Gastrocnemius medialis (tissue), 4 donors: ENCODE measurements around the gene MRPL23. TPM values are rescaled to one million over a fixed set of nuclear protein-coding genes. Genes with fewer than 3 reads are reported as not detected.

Source experiments
- ATAC-seq, 2 donors: fragments of 150-250 bp; one replicate each; pipeline ENCODE4 v1.9.1; 2016
- DNase-seq, 2 donors: peaks; one replicate each; pipeline ENCODE4 v3.0.0-alpha.2; 2019
- H3K27ac ChIP-seq, 4 donors: fragments of 200-600 bp; sonication (generic); 1 replicate in 1 of 4; 2 replicates in 3 of 4; pipeline ENCODE4 v1.5.1; 2016 to 2018; ENCODE audit warnings: mild to moderate bottlenecking in 2 of 4, moderate library complexity in 1 of 4
- H3K27me3 ChIP-seq, 3 donors: fragments of 200-600 bp; sonication (generic) in 2 of 3; 1 replicate in 1 of 3; 2 replicates in 2 of 3; pipeline versions ENCODE4 v1.5.1 to v1.6.0; 2016 to 2019; ENCODE audit warnings: mild to moderate bottlenecking in 1 of 3, moderate library complexity in 1 of 3
- H3K36me3 ChIP-seq, 2 donors: fragments of 200-600 bp; sonication (generic) in 1 of 2; one replicate each; pipeline ENCODE4 v1.5.1; 2017 to 2018
- H3K4me1 ChIP-seq, 2 donors: fragments of 200-600 bp; sonication (generic) in 1 of 2; one replicate each; pipeline ENCODE4 v1.5.1; 2016 to 2017; ENCODE audit warnings: mild to moderate bottlenecking in 2 of 2
- H3K4me3 ChIP-seq, 4 donors: fragments of 200-600 bp; sonication (generic) in 3 of 4; 1 replicate in 1 of 4; 2 replicates in 3 of 4; pipeline ENCODE4 v1.5.1; 2016 to 2019; ENCODE audit warnings: mild to moderate bottlenecking in 2 of 4
- H3K9me3 ChIP-seq, 3 donors: fragments of 200-600 bp; sonication (generic) in 2 of 3; 1 replicate in 1 of 3; 2 replicates in 2 of 3; pipeline ENCODE4 v1.5.1; 2016 to 2019
- CTCF ChIP-seq, 5 experiments: fragments of 450-650 bp in 3 of 5; fragments of 200-600 bp in 2 of 5; sonication (generic) in 2 of 5; IDR thresholded peaks in 4 of 5; conservative IDR thresholded peaks in 1 of 5; 1 replicate in 4 of 5; 2 replicates in 1 of 5; pipeline ENCODE4 v1.5.1; 2016 to 2019; ENCODE audit warnings: antibody characterized with exemption in 5 of 5, mild to moderate bottlenecking in 3 of 5, moderate library complexity in 3 of 5
- POLR2A ChIP-seq, 2 donors: fragments of 450-650 bp; IDR thresholded peaks; one replicate each; pipeline ENCODE4 v1.6.1; 2017; ENCODE audit warnings: antibody characterized with exemption in 2 of 2, mild to moderate bottlenecking in 2 of 2, moderate library complexity in 2 of 2
- in situ Hi-C, 4 donors: fragments of 200-750 bp; cut with MboI; loops; one replicate each; pipeline versions ENCODE4 v1.15.0 to v1.8.0; 2017; ENCODE audit warnings: low sequenced_read_pairs in 4 of 4
- intact Hi-C: fragments of 100-400 bp; cut with DNase I; formaldehyde crosslinking; loops from one replicate; pipeline ENCODE4 v1.15.1; 2023; ENCODE audit warnings: low total_unique reads
- total RNA-seq, 4 donors: library from RNA; depleted of rRNA; stranded (reverse); fragments of >200 nt; gene quantifications; one replicate each; pipeline versions ENCODE4 v1.1.0 to v1.2.3, GENCODE V29; 2016

Gene MRPL23
- total RNA-seq, 4 donors from 2014 or later = 128 to 243 (median 187) TPM

DNA sequence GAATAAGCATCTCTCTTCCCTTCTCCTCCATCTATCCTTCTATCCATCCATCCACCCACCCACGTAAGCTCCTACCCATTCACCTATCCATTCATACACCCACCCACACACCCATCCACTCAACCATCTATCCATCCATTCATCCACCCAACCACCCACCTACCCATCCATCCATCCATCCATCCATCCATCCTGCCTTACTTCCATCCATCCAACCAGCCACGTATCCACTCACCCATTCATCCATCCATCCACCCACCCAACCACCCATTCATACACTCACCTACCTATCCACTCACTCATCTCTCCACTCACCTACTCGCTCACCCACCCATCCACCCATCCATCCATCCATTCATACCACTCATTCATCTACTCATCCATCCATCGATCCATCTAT lies 14.5 kb upstream of the MRPL23 start:
- Histone ChIP-seq H3K4me1 (peaks cover 4 to 6% of the 10 kb centered on the region in 2 donors), H3K9me3 (no peaks in the 10 kb centered on the region), H3K4me3 (no peak overlapping the region), H3K27ac (peak overlapping the region; percentile 53 to 99 (median 84)), H3K36me3 (peaks cover 0 to 11% of the 10 kb centered on the region in 2 donors), H3K27me3 (no peaks in the 10 kb centered on the region)
- no peak for ATAC-seq
- intact Hi-C loops (no loop called here), in situ Hi-C loops (no loop called here)
- DNase-seq = no peak
- no peak for TF ChIP-seq POLR2A (IDR thresholded peaks at IDR 0.05)
- no peak for TF ChIP-seq CTCF (IDR thresholded peaks at IDR 0.05 in 4 of 5, conservative IDR thresholded peaks at IDR 0.05 in 1 of 5)

DNA sequence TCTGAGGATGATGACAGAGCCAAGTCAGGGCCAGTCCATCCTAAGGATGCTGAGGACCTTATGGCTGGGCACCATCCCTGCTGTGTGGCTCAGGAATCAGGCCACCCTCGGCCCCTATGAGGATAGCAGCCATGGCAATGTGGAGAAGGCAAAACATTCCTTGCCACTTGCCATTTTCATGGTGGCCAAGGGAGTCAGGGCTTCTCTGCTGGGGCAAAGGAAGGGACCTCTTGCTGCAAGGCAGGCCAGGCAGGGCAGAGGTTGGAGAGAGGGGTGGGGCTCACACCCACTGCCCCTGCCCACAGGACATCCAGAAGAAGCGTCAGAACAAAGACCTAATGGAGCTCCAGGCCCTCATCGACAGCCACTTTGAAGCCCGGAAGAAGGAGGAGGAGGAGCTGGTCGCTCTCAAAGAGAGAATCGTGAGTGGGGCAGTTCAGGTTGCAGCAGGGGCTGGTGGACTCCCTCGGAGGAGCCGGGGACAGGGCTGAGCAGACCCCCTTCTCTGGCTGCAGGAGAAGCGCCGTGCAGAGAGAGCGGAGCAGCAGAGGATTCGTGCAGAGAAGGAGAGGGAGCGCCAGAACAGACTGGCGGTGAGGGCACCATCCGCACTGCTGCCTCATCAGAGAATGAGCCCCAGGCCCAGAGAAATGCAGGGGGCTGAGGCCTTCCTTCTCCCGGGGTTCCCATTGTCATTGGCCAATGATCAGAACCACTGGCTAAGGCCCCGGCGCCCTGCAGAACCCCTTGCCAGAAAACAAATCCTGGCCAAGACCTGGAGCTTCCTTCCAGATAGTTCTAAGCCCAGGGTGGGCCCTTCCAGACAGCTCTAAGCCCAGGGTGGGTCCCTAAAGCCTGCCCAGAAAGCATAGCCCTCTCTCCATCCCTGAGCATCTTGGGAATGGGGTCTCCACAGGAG lies 13.5 kb upstream of the MRPL23 start:
- TF ChIP-seq CTCF (IDR thresholded peaks at IDR 0.05 in 4 of 5, conservative IDR thresholded peaks at IDR 0.05 in 1 of 5) (no peak), POLR2A (IDR thresholded peaks at IDR 0.05) (no peak)
- in situ Hi-C loops (no loop called here), intact Hi-C loops (loop anchor here (2.0 kb wide), 1 partner anchor 21 kb away; no protein-coding TSS in a partner anchor)
- ATAC-seq (no peak), DNase-seq (no peak)
- Histone ChIP-seq H3K4me3 (no peak overlapping the region), H3K9me3 (no peaks in the 10 kb centered on the region), H3K27me3 (no peaks in the 10 kb centered on the region), H3K27ac (peak overlapping the region in 3 of 4 donors; percentile 1 to 96 (median 78)), H3K4me1 (peaks cover 0 to 6% of the 10 kb centered on the region in 2 donors), H3K36me3 (peaks cover 0 to 11% of the 10 kb centered on the region in 2 donors)

DNA sequence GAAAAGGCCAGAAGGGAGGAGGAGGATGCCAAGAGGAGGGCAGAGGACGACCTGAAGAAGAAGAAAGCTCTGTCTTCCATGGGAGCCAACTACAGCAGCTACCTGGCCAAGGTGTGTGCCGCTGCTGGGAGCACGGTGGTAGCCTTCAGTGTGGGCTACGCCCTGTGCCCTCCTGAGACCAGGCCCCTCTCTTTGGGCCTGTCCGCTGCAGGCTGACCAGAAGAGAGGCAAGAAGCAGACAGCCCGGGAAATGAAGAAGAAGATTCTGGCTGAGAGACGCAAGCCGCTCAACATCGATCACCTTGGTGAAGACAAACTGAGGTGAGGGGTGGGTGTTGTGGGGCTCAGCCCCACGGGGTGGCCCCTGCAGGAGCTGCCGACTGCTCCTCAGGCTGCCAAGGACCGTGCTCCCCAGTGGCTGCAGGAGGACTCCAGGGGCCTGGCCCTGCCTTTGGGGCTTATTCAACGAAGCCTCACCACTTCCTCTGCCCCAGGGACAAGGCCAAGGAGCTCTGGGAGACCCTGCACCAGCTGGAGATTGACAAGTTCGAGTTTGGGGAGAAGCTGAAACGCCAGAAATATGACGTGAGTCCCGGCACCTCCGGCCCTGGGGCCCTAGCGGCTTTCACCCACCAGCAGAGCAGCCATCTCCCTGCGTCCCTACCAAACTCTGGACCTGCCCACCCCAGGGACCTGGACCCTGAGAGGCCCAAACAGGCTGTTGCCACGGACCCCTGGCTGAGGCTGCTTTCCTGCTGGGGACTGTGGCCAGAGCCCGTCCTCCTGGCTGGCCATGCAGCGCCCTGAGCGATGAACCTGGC lies 12.6 kb upstream of the MRPL23 start:
- peaks cover 0 to 6% of the 10 kb centered on the region in 2 donors for H3K4me1 ChIP-seq
- peaks cover 0 to 11% of the 10 kb centered on the region in 2 donors for H3K36me3 ChIP-seq
- DNase-seq = no peak
- no peaks in the 10 kb centered on the region for H3K9me3 ChIP-seq
- in situ Hi-C loops = no loop called here
- no peak for ATAC-seq
- intact Hi-C loops = loop anchor here (2.0 kb wide), 1 partner anchor 22 kb away; no protein-coding TSS in a partner anchor
- H3K4me3 ChIP-seq = no peak overlapping the region
- no peaks in the 10 kb centered on the region for H3K27me3 ChIP-seq
- TF ChIP-seq POLR2A (IDR thresholded peaks at IDR 0.05) (no peak), CTCF (IDR thresholded peaks at IDR 0.05 in 4 of 5, conservative IDR thresholded peaks at IDR 0.05 in 1 of 5) (no peak)
- peak overlapping the region in 2 of 4 donors; percentile 78 to 96 for H3K27ac ChIP-seq

- in situ Hi-C loops = no loop called here
- peak overlapping the region in 2 of 4 donors; percentile 24 to 78 for H3K27ac ChIP-seq
- no peaks in the 10 kb centered on the region for H3K27me3 ChIP-seq
Observed at GRCh38 chr11:1935156-1936071, 11.7 kb upstream of the MRPL23 start.

More at GRCh38 chr11:1935156-1936071, 11.7 kb upstream of the MRPL23 start:
- H3K4me3 ChIP-seq = no peak overlapping the region
- no peak for TF ChIP-seq POLR2A (IDR thresholded peaks at IDR 0.05)
- TF ChIP-seq CTCF (IDR thresholded peaks at IDR 0.05 in 4 of 5, conservative IDR thresholded peaks at IDR 0.05 in 1 of 5) = no peak
- peaks cover 0 to 11% of the 10 kb centered on the region in 2 donors for H3K36me3 ChIP-seq
- no peaks in the 10 kb centered on the region for H3K9me3 ChIP-seq
- intact Hi-C loops = loop anchor here (2.0 kb wide), 1 partner anchor 23 kb away; no protein-coding TSS in a partner anchor
- DNase-seq (peak in 1 of 2 donors; percentile 1), ATAC-seq (no peak)
- peaks cover 0 to 6% of the 10 kb centered on the region in 2 donors for H3K4me1 ChIP-seq
